ENCODE results near the gene PRCC.

- TF ChIP-seq EZH2 (IDR thresholded peaks at IDR 0.05; ENCODE audit: borderline replicate concordance, low read length) (no peak), CTCF (conservative IDR thresholded peaks at IDR 0.05 in 1 of 2, IDR thresholded peaks at IDR 0.05 in 1 of 2; ENCODE audit: extremely low read depth in 1 of 2, insufficient read depth in 1 of 2, low read depth in 1 of 2, low read length in 2 of 2) (no peak)
These were observed 23.7 kb upstream of the PRCC start for GRCh38 chr1:156743367-156744302.
